PC-9 (cell line): Measurements from ENCODE around the gene CCL7. TPM values are rescaled to one million over a fixed set of nuclear protein-coding genes. Genes with fewer than 3 reads are reported as not detected.

Source experiments
- BruUV-seq: library from RNA; stranded (reverse); fragments of 400-500 nt; replicated peaks from 2 replicates; lab custom pipeline; 2021; lab: Mats Ljungman, UMichigan
- CTCF ChIA-PET: fragments of 300-600 bp; sonication (Branson Sonifier 250); formaldehyde crosslinking; loops from one replicate; lab custom pipeline; 2022; ENCODE audit warnings: antibody characterized with exemption; lab: Charles Lee
- POLR2A ChIA-PET: fragments of 300-600 bp; sonication (Branson Sonifier 250); formaldehyde crosslinking; loops from one replicate; lab custom pipeline; 2022; ENCODE audit warnings: antibody characterized with exemption; ENCODE audit not compliant: unreplicated experiment; lab: Charles Lee
- DNase-seq, 2 experiments: peaks; one replicate each; pipeline versions ENCODE4 v3.0.0 to v3.0.0-alpha.2; 2015 to 2022; ENCODE audit warnings: mixed read lengths in 1 of 2
- H2AFZ ChIP-seq: fragments of 200-600 bp; sonication (generic); 2 replicates; pipeline ENCODE4 v1.8.1; 2017; ENCODE audit warnings: antibody characterized with exemption
- H3F3A ChIP-seq: fragments of 200-600 bp; sonication (generic); 2 replicates; pipeline ENCODE4 v1.8.1; 2017; ENCODE audit warnings: antibody characterized with exemption, mild to moderate bottlenecking, low read depth; ENCODE audit not compliant: insufficient read depth
- H3K27ac ChIP-seq: fragments of 200-600 bp; sonication (generic); 2 replicates; pipeline ENCODE4 v1.6.1; 2016; ENCODE audit warnings: mixed run types
- H3K27me3 ChIP-seq: fragments of 200-600 bp; sonication (generic); 2 replicates; pipeline ENCODE4 v1.6.1; 2016; ENCODE audit warnings: low read depth, mixed run types; ENCODE audit not compliant: insufficient read depth
- H3K36me3 ChIP-seq: fragments of 200-600 bp; sonication (generic); 2 replicates; pipeline ENCODE4 v1.6.1; 2016; ENCODE audit warnings: low read depth, mixed run types
- H3K4me1 ChIP-seq: fragments of 200-600 bp; sonication (generic); replicated peaks from 2 replicates; pipeline ENCODE4 v1.6.1; 2016; ENCODE audit warnings: mixed run types; ENCODE audit not compliant: insufficient read depth
- H3K4me2 ChIP-seq: fragments of 200-600 bp; sonication (generic); 2 replicates; pipeline ENCODE4 v1.6.1; 2017; ENCODE audit warnings: mixed run types
- H3K4me3 ChIP-seq: fragments of 200-600 bp; sonication (generic); 2 replicates; pipeline ENCODE4 v1.6.1; 2016; ENCODE audit warnings: mixed run types
- H3K79me2 ChIP-seq: fragments of 200-600 bp; sonication (generic); 2 replicates; pipeline ENCODE4 v1.6.1; 2017; ENCODE audit warnings: low read depth, mixed run types
- H3K9me2 ChIP-seq: fragments of 200-600 bp; sonication (generic); 2 replicates; pipeline ENCODE4 v1.8.1; 2017; ENCODE audit warnings: mild to moderate bottlenecking; ENCODE audit not compliant: insufficient read depth
- H3K9me3 ChIP-seq: fragments of 200-600 bp; sonication (generic); 2 replicates; pipeline ENCODE4 v1.8.1; 2016; ENCODE audit warnings: low read depth; ENCODE audit not compliant: insufficient read depth
- H4K20me1 ChIP-seq: fragments of 200-600 bp; sonication (generic); 2 replicates; pipeline ENCODE4 v1.8.1; 2017; ENCODE audit not compliant: insufficient read depth
- CTCF ChIP-seq: fragments of 200-600 bp; sonication (generic); conservative IDR thresholded peaks from 2 replicates; pipeline ENCODE4 v1.6.1; 2017; ENCODE audit warnings: mixed run types, antibody characterized with exemption, mild to moderate bottlenecking, moderate library complexity
- EZH2 ChIP-seq: fragments of 200-600 bp; sonication (generic); IDR thresholded peaks from 2 replicates; pipeline ENCODE4 v1.8.0; 2017; ENCODE audit warnings: antibody characterized with exemption, low read depth
- intact Hi-C: fragments of 100-400 bp; cut with micrococcal nuclease; formaldehyde crosslinking; loops from one replicate; pipeline ENCODE4 v1.10.0; 2022; ENCODE audit not compliant: unreplicated experiment
- total RNA-seq: library from RNA; stranded (reverse); gene quantifications from 2 replicates; pipeline ENCODE4 v1.2.3, GENCODE V29; 2021

CCL7 gene
- total RNA-seq, 1 experiment from 2014 or later: not detected

GRCh38 chr17:34287875-34288274 is 17.9 kb downstream of the CCL7 start:
- CTCF ChIA-PET: no interaction called here
- Histone ChIP-seq H2AFZ (no peak overlapping the region), H3K9me2 (no peaks in the 10 kb centered on the region), H3K27ac (no peak overlapping the region), H3K9me3 (no peaks in the 10 kb centered on the region), H3K4me2 (no peak overlapping the region), H3F3A (no peaks in the 10 kb centered on the region), H3K79me2 (no peaks in the 10 kb centered on the region), H3K4me3 (no peak overlapping the region), H3K4me1 (no peaks in the 10 kb centered on the region), H4K20me1 (no peaks in the 10 kb centered on the region), H3K27me3 (no peaks in the 10 kb centered on the region), H3K36me3 (no peaks in the 10 kb centered on the region)
- no TSS peak for BruUV-seq
- intact Hi-C loops: no loop called here
- TF ChIP-seq EZH2 (no peak), CTCF (no peak)
- DNase-seq: no peak
- POLR2A ChIA-PET: no interaction called here

GRCh38 chr17:34290586-34290985 is 20.6 kb downstream of the CCL7 start:
- Histone ChIP-seq H4K20me1 (no peaks in the 10 kb centered on the region), H3K79me2 (no peaks in the 10 kb centered on the region), H3K9me3 (no peaks in the 10 kb centered on the region), H3K4me3 (no peak overlapping the region), H3K9me2 (no peaks in the 10 kb centered on the region), H2AFZ (no peak overlapping the region), H3F3A (no peaks in the 10 kb centered on the region), H3K27ac (no peak overlapping the region), H3K27me3 (no peaks in the 10 kb centered on the region), H3K4me2 (no peak overlapping the region), H3K4me1 (no peaks in the 10 kb centered on the region), H3K36me3 (no peaks in the 10 kb centered on the region)
- ChIA-PET CTCF (no interaction called here), POLR2A (no interaction called here)
- no peak for TF ChIP-seq CTCF
- TF ChIP-seq EZH2: no peak
- DNase-seq: no peak
- BruUV-seq: no TSS peak
- intact Hi-C loops: no loop called here

- no peaks in the 10 kb centered on the region for H3K9me3 ChIP-seq
- H2AFZ ChIP-seq: no peak overlapping the region
- no peaks in the 10 kb centered on the region for H3K27me3 ChIP-seq
- no peaks in the 10 kb centered on the region for H3K4me1 ChIP-seq
- no peak overlapping the region for H3K4me2 ChIP-seq
- no peak overlapping the region for H3K4me3 ChIP-seq
- H4K20me1 ChIP-seq: no peaks in the 10 kb centered on the region
- no peak for DNase-seq
- ChIA-PET CTCF (no interaction called here), POLR2A (no interaction called here)
- no peaks in the 10 kb centered on the region for H3K9me2 ChIP-seq
- no peaks in the 10 kb centered on the region for H3K36me3 ChIP-seq
- no peak for TF ChIP-seq CTCF
- no peak for TF ChIP-seq EZH2
- intact Hi-C loops: no loop called here
- H3F3A ChIP-seq: no peaks in the 10 kb centered on the region
- no peak overlapping the region for H3K27ac ChIP-seq
- H3K79me2 ChIP-seq: no peaks in the 10 kb centered on the region
- no TSS peak for BruUV-seq
Measured at GRCh38 chr17:34291721-34292348, 21.8 kb downstream of the CCL7 start.
